NCI-H69 (cell line): ENCODE results near the gene DNAJC12.
"Not testable (repeated sequence)": the region's sequence is repeated elsewhere in the genome, so short reads cannot be mapped to it uniquely, and the experiment has no call there.

ENCODE experiments used
- DNase-seq: peaks from one replicate; lab custom pipeline; 2025; lab: John Stamatoyannopoulos, UW

Gene DNAJC12

DNA sequence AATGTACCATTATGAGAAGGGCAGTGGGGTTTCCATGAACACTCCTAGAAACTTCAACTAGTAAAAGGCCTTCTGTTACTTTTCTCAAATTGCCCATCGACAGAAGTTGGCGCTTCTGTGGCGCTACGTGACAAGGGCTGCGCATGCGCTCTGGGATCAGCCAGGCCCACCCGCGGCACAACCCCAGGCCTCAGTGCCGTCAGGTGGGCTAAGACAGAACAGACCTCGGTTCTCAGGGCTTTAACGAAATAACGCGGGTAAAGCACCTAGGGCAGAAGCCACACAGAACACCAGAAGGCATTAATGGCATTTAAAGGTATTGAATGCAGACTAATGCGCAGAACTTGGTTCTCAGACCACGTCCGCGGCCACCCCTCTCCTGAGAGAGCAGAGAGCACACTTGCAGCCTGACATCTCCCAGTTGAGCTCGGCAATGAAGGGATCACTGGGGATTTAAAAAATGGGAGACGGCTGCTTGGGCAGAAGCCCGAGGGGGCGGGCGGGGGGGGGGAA lies 74.4 kb downstream of the DNAJC12 start:
- peak; percentile 79 for DNase-seq

DNA sequence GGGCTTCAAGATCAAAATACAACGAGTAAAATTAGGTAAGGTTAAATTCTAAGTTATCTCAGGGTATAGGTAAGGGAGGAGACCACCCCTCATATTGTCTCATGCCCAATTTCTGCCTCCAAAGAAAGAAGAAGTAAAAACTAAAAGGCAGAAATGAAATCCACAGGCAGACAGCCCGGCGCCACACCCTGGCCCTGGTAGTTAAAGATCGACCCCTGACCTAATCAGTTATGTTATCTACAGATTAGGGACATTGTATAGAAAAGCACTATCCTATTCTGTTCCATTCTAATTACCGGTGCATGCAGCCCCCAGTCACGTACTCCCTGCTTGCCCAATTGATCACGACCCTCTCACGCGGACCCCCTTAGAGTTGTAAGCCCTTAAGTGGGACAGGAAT lies 75.4 kb downstream of the DNAJC12 start:
- not testable (repeated sequence) for DNase-seq

DNA sequence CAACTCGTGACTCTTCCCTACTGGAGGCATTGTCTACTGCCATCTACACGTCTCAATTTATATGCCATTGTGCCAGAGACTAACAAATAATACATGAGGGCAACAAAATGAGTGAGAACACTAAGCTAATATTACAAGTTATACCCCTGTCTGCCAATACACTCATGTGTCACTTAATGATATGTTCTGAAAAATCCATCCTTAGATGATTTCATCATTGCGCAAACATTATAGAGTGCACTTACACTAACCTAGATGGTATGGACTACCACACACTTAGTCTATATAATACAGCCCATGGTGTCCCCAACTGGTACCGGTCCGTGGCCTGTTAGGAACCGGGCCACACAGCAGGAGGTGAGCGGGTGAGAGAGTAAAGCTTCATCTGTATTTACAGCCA lies 77.7 kb downstream of the DNAJC12 start:
- no peak for DNase-seq
